Fibroblast of skin of left quadriceps (primary cell): ENCODE results near the gene OTOG.

Experiments used
- DNase-seq, 2 experiments: peaks; one replicate each; pipeline ENCODE4 v3.0.0-alpha.2; 2013; ENCODE audit warnings: low read depth in 2 of 2

Gene OTOG

GRCh38 chr11:17547051-17547577 is at the start of gene OTOG:
Gene OTOG, plus strand, starts transcription at chr11:17547259. Its CDS starts 114 bp downstream, at chr11:17547373.
- no peak for DNase-seq

GRCh38 chr11:17498058-17498457 is 49.0 kb upstream of the OTOG start:
- DNase-seq, result no peak

GRCh38 chr11:17498475-17498874 is 48.6 kb upstream of the OTOG start:
- no peak for DNase-seq

GRCh38 chr11:17500673-17501072 is 46.4 kb upstream of the OTOG start:
- DNase-seq, result no peak

GRCh38 chr11:17502630-17503029 is 44.4 kb upstream of the OTOG start:
- no peak for DNase-seq

- DNase-seq, result peak; percentile 14 to 20
These were observed 42.5 kb upstream of the OTOG start for GRCh38 chr11:17504330-17505107.

GRCh38 chr11:17505146-17505545 is 41.9 kb upstream of the OTOG start:
- DNase-seq, result no peak

GRCh38 chr11:17506314-17506713 is 40.7 kb upstream of the OTOG start:
- DNase-seq, result no peak

GRCh38 chr11:17506942-17507341 is 40.1 kb upstream of the OTOG start:
- DNase-seq, result no peak

- no peak for DNase-seq
These were observed 39.3 kb upstream of the OTOG start for GRCh38 chr11:17507773-17508172.

GRCh38 chr11:17508306-17508705 is 38.8 kb upstream of the OTOG start:
- no peak for DNase-seq

- no peak for DNase-seq
These were observed 38.3 kb upstream of the OTOG start for GRCh38 chr11:17508791-17509190.

GRCh38 chr11:17510507-17511206 is 36.4 kb upstream of the OTOG start:
- DNase-seq, result no peak

GRCh38 chr11:17511571-17511970 is 35.5 kb upstream of the OTOG start:
- no peak for DNase-seq

GRCh38 chr11:17512101-17512500 is 35.0 kb upstream of the OTOG start:
- no peak for DNase-seq

GRCh38 chr11:17513853-17514252 is 33.2 kb upstream of the OTOG start:
- no peak for DNase-seq

- no peak for DNase-seq
These were observed 32.6 kb upstream of the OTOG start for GRCh38 chr11:17514476-17514875.

- no peak for DNase-seq
These were observed 31.4 kb upstream of the OTOG start for GRCh38 chr11:17515443-17516176.

- DNase-seq, result no peak
These were observed 30.4 kb upstream of the OTOG start for GRCh38 chr11:17516551-17517150.

GRCh38 chr11:17517186-17517585 is 29.9 kb upstream of the OTOG start:
- DNase-seq, result no peak

GRCh38 chr11:17518366-17518765 is 28.7 kb upstream of the OTOG start:
- DNase-seq, result no peak
